ENCODE measurements around the gene GCDH. TPM values are rescaled to one million over a fixed set of nuclear protein-coding genes. Genes with fewer than 3 reads are reported as not detected.
A peak's percentile ranks its signal among the peaks of the same experiment; 100 is the strongest.

Gene GCDH
- total RNA-seq, 6 experiments from 2014 or later: 42.2 to 119 (median 59.5) TPM

DNA sequence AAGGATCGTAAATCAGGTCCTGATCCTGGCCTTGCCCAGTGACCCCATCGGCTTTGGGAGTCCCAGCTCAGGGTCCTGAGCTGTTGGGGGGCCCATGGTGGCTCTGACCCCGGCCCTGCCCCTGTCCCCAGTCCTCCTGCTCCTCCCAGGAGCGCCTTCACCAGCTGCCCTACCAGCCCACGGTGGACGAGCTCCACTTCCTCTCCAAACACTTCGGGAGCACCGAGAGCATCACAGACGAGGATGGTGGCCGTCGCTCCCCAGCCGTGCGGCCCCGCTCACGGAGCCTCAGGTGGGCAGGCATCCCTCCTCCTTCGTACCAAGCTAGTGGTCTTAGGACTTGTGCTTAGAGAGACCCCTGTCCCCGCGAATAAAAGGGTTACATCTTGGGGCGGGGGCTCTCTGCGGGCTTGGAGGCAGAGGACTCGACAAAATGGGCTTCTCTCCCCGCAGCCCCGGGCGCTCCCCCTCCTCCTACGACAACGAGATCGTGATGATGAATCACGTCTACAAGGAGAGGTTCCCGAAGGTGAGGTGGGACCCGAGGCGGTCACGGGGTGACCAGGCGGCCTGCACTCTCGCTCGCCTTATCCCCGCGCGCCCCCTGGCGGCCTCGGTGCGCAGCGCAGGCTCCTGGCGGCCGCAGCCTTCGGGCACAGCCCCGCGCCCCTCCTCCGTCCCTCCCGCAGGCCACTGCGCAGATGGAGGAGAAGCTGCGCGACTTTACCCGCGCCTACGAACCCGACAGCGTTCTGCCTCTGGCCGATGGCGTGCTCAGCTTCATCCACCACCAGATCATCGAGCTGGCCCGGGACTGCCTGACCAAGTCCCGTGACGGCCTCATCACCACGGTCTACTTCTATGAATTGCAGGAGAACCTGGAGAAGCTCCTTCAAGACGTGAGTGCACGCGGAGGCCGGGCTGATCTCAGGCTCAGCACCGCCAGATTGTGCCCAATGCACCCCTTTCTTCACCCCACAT, 43.5 kb upstream of the GCDH start:
- no peaks in the 10 kb centered on the region for H3K9me3 ChIP-seq
- H3K27ac ChIP-seq: no peak overlapping the region
- TF ChIP-seq POLR2A (IDR thresholded peaks at IDR 0.05): no peak
- TF ChIP-seq, protein P1, sequence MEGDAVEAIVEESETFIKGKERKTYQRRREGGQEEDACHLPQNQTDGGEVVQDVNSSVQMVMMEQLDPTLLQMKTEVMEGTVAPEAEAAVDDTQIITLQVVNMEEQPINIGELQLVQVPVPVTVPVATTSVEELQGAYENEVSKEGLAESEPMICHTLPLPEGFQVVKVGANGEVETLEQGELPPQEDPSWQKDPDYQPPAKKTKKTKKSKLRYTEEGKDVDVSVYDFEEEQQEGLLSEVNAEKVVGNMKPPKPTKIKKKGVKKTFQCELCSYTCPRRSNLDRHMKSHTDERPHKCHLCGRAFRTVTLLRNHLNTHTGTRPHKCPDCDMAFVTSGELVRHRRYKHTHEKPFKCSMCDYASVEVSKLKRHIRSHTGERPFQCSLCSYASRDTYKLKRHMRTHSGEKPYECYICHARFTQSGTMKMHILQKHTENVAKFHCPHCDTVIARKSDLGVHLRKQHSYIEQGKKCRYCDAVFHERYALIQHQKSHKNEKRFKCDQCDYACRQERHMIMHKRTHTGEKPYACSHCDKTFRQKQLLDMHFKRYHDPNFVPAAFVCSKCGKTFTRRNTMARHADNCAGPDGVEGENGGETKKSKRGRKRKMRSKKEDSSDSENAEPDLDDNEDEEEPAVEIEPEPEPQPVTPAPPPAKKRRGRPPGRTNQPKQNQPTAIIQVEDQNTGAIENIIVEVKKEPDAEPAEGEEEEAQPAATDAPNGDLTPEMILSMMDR (IDR thresholded peaks at IDR 0.05): peak; percentile 97 to 100 (median 99)
- peaks cover 0 to 7% (median 0%) of the 10 kb centered on the region in 4 donors for H3K4me1 ChIP-seq
- no peak overlapping the region for H3K4me3 ChIP-seq
- peak; percentile 97 to 100 (median 99) for ATAC-seq
- no peaks in the 10 kb centered on the region for H3K36me3 ChIP-seq
- H3K27me3 ChIP-seq: no peaks in the 10 kb centered on the region
- WGBS (ENCODE audit: insufficient coverage, low coverage, low lambda C conversion rate, missing lambda C conversion rate): 2% methylated on average over 33 of the region's 69 CpGs
- peak; percentile 83 to 85 (median 84) for DNase-seq
- intact Hi-C loops (cut with DNase I): loop anchor here (10.0 kb wide), 2 partner anchors 83 to 283 kb away; no protein-coding TSS in a partner anchor

GRCh38 chr19:12856653-12857052, 34.3 kb upstream of the GCDH start:
- DNase-seq (no peak), ATAC-seq (no peak)
- intact Hi-C loops (cut with DNase I): no loop called here
- Histone ChIP-seq H3K27me3 (no peaks in the 10 kb centered on the region), H3K36me3 (no peaks in the 10 kb centered on the region), H3K27ac (no peak overlapping the region), H3K4me1 (no peaks in the 10 kb centered on the region), H3K9me3 (no peaks in the 10 kb centered on the region), H3K4me3 (no peak overlapping the region)
- WGBS (ENCODE audit: insufficient coverage, low coverage, low lambda C conversion rate, missing lambda C conversion rate): 52% methylated on average over 1 of the region's 1 CpG
- TF ChIP-seq, protein P1 (IDR thresholded peaks at IDR 0.05): no peak
- no peak for TF ChIP-seq POLR2A (IDR thresholded peaks at IDR 0.05)

GRCh38 chr19:12858041-12858928, 32.7 kb upstream of the GCDH start:
- H3K9me3 ChIP-seq: no peaks in the 10 kb centered on the region
- ATAC-seq: no peak
- 82% methylated on average over 13 of the region's 35 CpGs for WGBS (ENCODE audit: insufficient coverage, low coverage, low lambda C conversion rate, missing lambda C conversion rate)
- no peaks in the 10 kb centered on the region for H3K4me1 ChIP-seq
- no peaks in the 10 kb centered on the region for H3K27me3 ChIP-seq
- TF ChIP-seq, protein P1 (IDR thresholded peaks at IDR 0.05): no peak
- H3K4me3 ChIP-seq: no peak overlapping the region
- intact Hi-C loops (cut with DNase I): no loop called here
- H3K36me3 ChIP-seq: no peaks in the 10 kb centered on the region
- no peak for DNase-seq
- H3K27ac ChIP-seq: no peak overlapping the region

GRCh38 chr19:12859546-12859945, 31.4 kb upstream of the GCDH start:
- DNase-seq (no peak), ATAC-seq (no peak)
- Histone ChIP-seq H3K4me1 (no peaks in the 10 kb centered on the region), H3K27me3 (no peaks in the 10 kb centered on the region), H3K9me3 (no peaks in the 10 kb centered on the region), H3K4me3 (no peak overlapping the region), H3K36me3 (no peaks in the 10 kb centered on the region), H3K27ac (no peak overlapping the region)
- intact Hi-C loops (cut with DNase I): no loop called here
- no peak for TF ChIP-seq POLR2A (IDR thresholded peaks at IDR 0.05)
- TF ChIP-seq, protein P1 (IDR thresholded peaks at IDR 0.05): no peak
- WGBS (ENCODE audit: insufficient coverage, low coverage, low lambda C conversion rate, missing lambda C conversion rate): 33% methylated on average over 7 of the region's 7 CpGs

All from right lobe of liver (tissue), 6 donors.